ENCODE results near the gene SLC9A3.

SLC9A3 gene

GRCh38 chr5:485946-486491 lies 38.2 kb downstream of the SLC9A3 start:
- DNase-seq (ENCODE audit: extremely low spot score), result no peak
- ChIA-PET POLR2A (no interaction called here), CTCF (interaction anchor here (1.1 kb wide), 1 partner anchor 169 kb away, joined by 4 read pairs; no protein-coding TSS in a partner anchor)
- TF ChIP-seq CTCF (IDR thresholded peaks at IDR 0.05; ENCODE audit: control extremely low read depth, extremely low read depth, low read depth, missing control alignments), result no peak

- no peak for DNase-seq (ENCODE audit: extremely low spot score)
- ChIA-PET CTCF (interaction anchor here (1.1 kb wide), 1 partner anchor 169 kb away, joined by 4 read pairs; no protein-coding TSS in a partner anchor), POLR2A (no interaction called here)
- no peak for TF ChIP-seq CTCF (IDR thresholded peaks at IDR 0.05; ENCODE audit: control extremely low read depth, extremely low read depth, low read depth, missing control alignments)
Measured at GRCh38 chr5:485113-485945, 38.9 kb downstream of the SLC9A3 start.

GRCh38 chr5:484556-484955 lies 39.7 kb downstream of the SLC9A3 start:
- no peak for TF ChIP-seq CTCF (IDR thresholded peaks at IDR 0.05; ENCODE audit: control extremely low read depth, extremely low read depth, low read depth, missing control alignments)
- DNase-seq (ENCODE audit: extremely low spot score), result no peak
- ChIA-PET CTCF (interaction anchor here (1.0 kb wide), 1 partner anchor 10 kb away, joined by 3 read pairs; no protein-coding TSS in a partner anchor), POLR2A (no interaction called here)

- ChIA-PET CTCF (interaction anchor here (1.0 kb wide), 1 partner anchor 9 kb away, joined by 3 read pairs; no protein-coding TSS in a partner anchor), POLR2A (no interaction called here)
- no peak for TF ChIP-seq CTCF (IDR thresholded peaks at IDR 0.05; ENCODE audit: control extremely low read depth, extremely low read depth, low read depth, missing control alignments)
- DNase-seq (ENCODE audit: extremely low spot score), result no peak
Measured at GRCh38 chr5:483434-484140, 40.7 kb downstream of the SLC9A3 start.

GRCh38 chr5:483011-483410 lies 41.2 kb downstream of the SLC9A3 start:
- ChIA-PET CTCF (no interaction called here), POLR2A (no interaction called here)
- no peak for TF ChIP-seq CTCF (IDR thresholded peaks at IDR 0.05; ENCODE audit: control extremely low read depth, extremely low read depth, low read depth, missing control alignments)

GRCh38 chr5:482506-482905 lies 41.7 kb downstream of the SLC9A3 start:
- CTCF ChIA-PET, result no interaction called here
- POLR2A ChIA-PET, result no interaction called here
- no peak for TF ChIP-seq CTCF (IDR thresholded peaks at IDR 0.05; ENCODE audit: control extremely low read depth, extremely low read depth, low read depth, missing control alignments)
- no peak for DNase-seq (ENCODE audit: extremely low spot score)

More at GRCh38 chr5:483011-483410, 41.2 kb downstream of the SLC9A3 start:
- no peak for DNase-seq (ENCODE audit: extremely low spot score)
